ENCODE data around the gene SEMA6B.

Gene SEMA6B

GRCh38 chr19:4525563-4526002 lies 33.9 kb downstream of the SEMA6B start:
- H2AK5ac ChIP-seq (ENCODE audit: low read length, severe bottlenecking): no peak overlapping the region
- no peak overlapping the region for H2BK5ac ChIP-seq (ENCODE audit: low read depth, low read length, poor library complexity, severe bottlenecking)
- no peak overlapping the region for H4K8ac ChIP-seq (ENCODE audit: low read length)
- H3K79me1 ChIP-seq (replicated peaks; ENCODE audit: low read length, poor library complexity, severe bottlenecking): no peaks in the 10 kb centered on the region
- no peak overlapping the region for H2BK15ac ChIP-seq (ENCODE audit: low read depth, poor library complexity, severe bottlenecking)
- H3K9ac ChIP-seq (ENCODE audit: low read length): no peak overlapping the region
- H3K18ac ChIP-seq (ENCODE audit: low read depth in 1 of 2, low read length in 2 of 2): no peak overlapping the region
- 86% methylated on average over 19 of the region's 23 CpGs for WGBS
- no peak for DNase-seq
- H2BK120ac ChIP-seq (ENCODE audit: low read depth, low read length): no peak overlapping the region
- no peak overlapping the region for H2AFZ ChIP-seq (ENCODE audit: low read depth, low read length)
- H3K4ac ChIP-seq (ENCODE audit: low read depth in 1 of 2, low read length in 2 of 2): no peak overlapping the region
- H3K27ac ChIP-seq (ENCODE audit: low read length, poor library complexity, severe bottlenecking): no peak overlapping the region
- peaks cover 14 to 17% of the 10 kb centered on the region in 2 experiments for H3K27me3 ChIP-seq (ENCODE audit: control insufficient read depth in 1 of 2, insufficient read depth in 1 of 2, low read length in 2 of 2)
- H3K23ac ChIP-seq (ENCODE audit: low read length in 2 of 2): no peak overlapping the region
- H4K91ac ChIP-seq (ENCODE audit: low read length): no peak overlapping the region
- no peak overlapping the region for H3K4me3 ChIP-seq (ENCODE audit: insufficient read depth in 1 of 2, low read depth in 1 of 2, low read length in 2 of 2)
- no peak overlapping the region for H3K14ac ChIP-seq (ENCODE audit: low read length in 2 of 2)
- H3K36me3 ChIP-seq (ENCODE audit: control insufficient read depth in 1 of 2, insufficient read depth in 2 of 2, low read depth in 1 of 2, low read length in 2 of 2): no peaks in the 10 kb centered on the region
- no peak overlapping the region for H3K4me2 ChIP-seq (ENCODE audit: low read length, poor library complexity, severe bottlenecking)
- H2BK12ac ChIP-seq (ENCODE audit: low read length in 2 of 2): no peak overlapping the region
- H3K4me1 ChIP-seq (ENCODE audit: control insufficient read depth, insufficient read depth, low read depth, low read length): peaks cover 10% of the 10 kb centered on the region
- H3K9me3 ChIP-seq (ENCODE audit: control insufficient read depth, low read length): no peaks in the 10 kb centered on the region

DNA sequence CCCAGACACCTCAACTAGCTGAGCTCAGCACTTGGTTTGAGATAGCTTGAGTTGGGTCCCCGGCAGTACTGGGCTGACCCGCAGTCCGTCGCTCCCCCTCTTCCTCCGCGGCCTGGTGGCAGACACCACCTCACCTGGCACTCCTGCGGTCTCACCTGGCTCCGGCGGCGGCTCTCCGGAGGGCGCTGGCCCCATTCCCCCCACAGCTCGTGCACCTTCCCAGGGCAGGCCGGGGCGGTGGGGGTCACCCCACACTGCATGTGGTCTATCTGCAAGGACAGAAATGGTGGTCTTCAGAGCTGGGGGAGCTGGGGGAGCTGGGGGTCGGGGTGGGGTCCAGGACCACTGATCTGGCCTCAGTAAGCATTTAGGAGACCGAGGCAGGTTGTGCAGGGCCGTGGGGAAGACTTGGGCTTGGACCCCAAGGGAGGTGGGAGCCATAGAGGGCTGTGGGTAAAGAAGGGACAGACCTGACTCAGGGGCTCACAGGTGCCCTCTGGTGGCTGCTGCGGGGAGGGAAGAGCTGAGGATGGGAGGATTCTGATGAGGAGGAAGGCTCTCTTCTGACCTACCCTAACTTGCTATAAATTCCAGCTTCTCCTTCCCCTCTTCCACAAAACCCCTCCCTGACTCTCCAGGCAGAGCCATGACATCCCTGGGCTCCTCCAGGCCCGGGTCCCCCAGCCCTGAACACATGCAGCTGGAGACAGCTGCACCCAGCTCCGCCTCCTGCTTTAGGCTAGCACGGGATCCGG lies 34.5 kb downstream of the SEMA6B start:
- no peak overlapping the region for H3K9ac ChIP-seq (ENCODE audit: low read length)
- H2BK12ac ChIP-seq (ENCODE audit: low read length in 2 of 2): no peak overlapping the region
- H3K27ac ChIP-seq (ENCODE audit: low read length, poor library complexity, severe bottlenecking): no peak overlapping the region
- H3K27me3 ChIP-seq (ENCODE audit: control insufficient read depth in 1 of 2, insufficient read depth in 1 of 2, low read length in 2 of 2): peaks cover 11 to 12% of the 10 kb centered on the region in 2 experiments
- no peak overlapping the region for H4K91ac ChIP-seq (ENCODE audit: low read length)
- H3K4me2 ChIP-seq (ENCODE audit: low read length, poor library complexity, severe bottlenecking): no peak overlapping the region
- no peak overlapping the region for H2BK5ac ChIP-seq (ENCODE audit: low read depth, low read length, poor library complexity, severe bottlenecking)
- H4K8ac ChIP-seq (ENCODE audit: low read length): no peak overlapping the region
- H2BK120ac ChIP-seq (ENCODE audit: low read depth, low read length): no peak overlapping the region
- H3K4ac ChIP-seq (ENCODE audit: low read depth in 1 of 2, low read length in 2 of 2): no peak overlapping the region
- no peak overlapping the region for H2AFZ ChIP-seq (ENCODE audit: low read depth, low read length)
- H3K18ac ChIP-seq (ENCODE audit: low read depth in 1 of 2, low read length in 2 of 2): no peak overlapping the region
- H3K14ac ChIP-seq (ENCODE audit: low read length in 2 of 2): no peak overlapping the region
- no peaks in the 10 kb centered on the region for H3K79me1 ChIP-seq (replicated peaks; ENCODE audit: low read length, poor library complexity, severe bottlenecking)
- no peak overlapping the region for H2BK15ac ChIP-seq (ENCODE audit: low read depth, poor library complexity, severe bottlenecking)
- no peak overlapping the region for H3K4me3 ChIP-seq (ENCODE audit: insufficient read depth in 1 of 2, low read depth in 1 of 2, low read length in 2 of 2)
- peaks cover 10% of the 10 kb centered on the region for H3K4me1 ChIP-seq (ENCODE audit: control insufficient read depth, insufficient read depth, low read depth, low read length)
- H3K36me3 ChIP-seq (ENCODE audit: control insufficient read depth in 1 of 2, insufficient read depth in 2 of 2, low read depth in 1 of 2, low read length in 2 of 2): no peaks in the 10 kb centered on the region
- no peak overlapping the region for H2AK5ac ChIP-seq (ENCODE audit: low read length, severe bottlenecking)
- 78% methylated on average over 22 of the region's 23 CpGs for WGBS
- H3K9me3 ChIP-seq (ENCODE audit: control insufficient read depth, low read length): no peaks in the 10 kb centered on the region
- DNase-seq: peak; percentile 45
- no peak overlapping the region for H3K23ac ChIP-seq (ENCODE audit: low read length in 2 of 2)

DNA sequence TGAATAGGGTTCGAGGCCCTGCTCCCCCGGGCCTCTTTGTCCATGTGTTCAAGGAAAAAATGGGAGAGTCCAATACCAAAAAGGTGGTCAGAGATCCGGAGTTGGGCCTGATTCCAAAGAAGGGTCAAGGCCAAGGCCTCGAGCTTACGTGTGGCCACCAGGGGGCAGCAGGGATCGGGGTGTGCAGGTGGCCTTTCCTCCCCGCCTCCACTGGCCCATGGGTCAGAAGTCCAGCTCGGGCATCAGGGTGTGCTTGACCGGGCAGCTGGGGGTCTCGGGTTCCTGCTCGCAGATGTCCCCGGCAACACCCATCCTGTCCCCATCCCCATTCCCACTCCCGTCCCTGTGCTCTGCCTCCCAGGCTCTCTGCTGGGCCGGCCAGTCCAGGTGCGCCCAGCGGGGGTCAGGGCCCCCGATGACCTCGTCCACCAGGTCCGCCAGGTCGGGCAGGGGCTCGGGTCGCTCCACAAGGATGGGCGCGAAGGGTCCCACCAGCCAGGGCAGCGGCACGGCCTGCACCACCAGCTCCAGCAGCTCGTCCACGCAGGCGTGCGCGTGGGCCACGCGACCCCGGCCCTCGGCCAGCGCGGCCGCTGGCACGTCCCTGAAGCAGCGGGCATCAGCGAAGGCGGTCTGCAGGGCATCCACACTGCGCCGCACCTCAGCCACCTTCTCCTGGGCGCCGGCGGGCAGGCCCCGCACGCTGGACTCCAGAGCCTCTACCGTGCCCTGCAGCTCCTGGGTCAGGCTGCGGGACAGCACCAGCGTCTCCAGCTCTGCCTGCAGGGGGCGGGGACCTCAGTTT lies 36.0 kb downstream of the SEMA6B start:
- WGBS: 71% methylated on average over 53 of the region's 53 CpGs
- Histone ChIP-seq H3K27ac (ENCODE audit: low read length, poor library complexity, severe bottlenecking) (no peak overlapping the region), H3K9ac (ENCODE audit: low read length) (no peak overlapping the region), H2AK5ac (ENCODE audit: low read length, severe bottlenecking) (no peak overlapping the region), H3K4ac (ENCODE audit: low read depth in 1 of 2, low read length in 2 of 2) (no peak overlapping the region), H2BK15ac (ENCODE audit: low read depth, poor library complexity, severe bottlenecking) (peak overlapping the region; percentile 19), H2BK12ac (ENCODE audit: low read length in 2 of 2) (no peak overlapping the region), H3K4me2 (ENCODE audit: low read length, poor library complexity, severe bottlenecking) (no peak overlapping the region), H3K9me3 (ENCODE audit: control insufficient read depth, low read length) (no peaks in the 10 kb centered on the region), H3K27me3 (ENCODE audit: control insufficient read depth in 1 of 2, insufficient read depth in 1 of 2, low read length in 2 of 2) (peaks cover 0 to 6% of the 10 kb centered on the region in 2 experiments), H2AFZ (ENCODE audit: low read depth, low read length) (no peak overlapping the region), H3K18ac (ENCODE audit: low read depth in 1 of 2, low read length in 2 of 2) (no peak overlapping the region), H3K4me1 (ENCODE audit: control insufficient read depth, insufficient read depth, low read depth, low read length) (peaks cover 14% of the 10 kb centered on the region), H3K79me1 (replicated peaks; ENCODE audit: low read length, poor library complexity, severe bottlenecking) (no peaks in the 10 kb centered on the region), H3K23ac (ENCODE audit: low read length in 2 of 2) (no peak overlapping the region), H4K8ac (ENCODE audit: low read length) (no peak overlapping the region), H3K36me3 (ENCODE audit: control insufficient read depth in 1 of 2, insufficient read depth in 2 of 2, low read depth in 1 of 2, low read length in 2 of 2) (no peaks in the 10 kb centered on the region), H3K14ac (ENCODE audit: low read length in 2 of 2) (no peak overlapping the region), H2BK5ac (ENCODE audit: low read depth, low read length, poor library complexity, severe bottlenecking) (no peak overlapping the region), H3K4me3 (ENCODE audit: insufficient read depth in 1 of 2, low read depth in 1 of 2, low read length in 2 of 2) (no peak overlapping the region), H4K91ac (ENCODE audit: low read length) (peak overlapping the region; percentile 40), H2BK120ac (ENCODE audit: low read depth, low read length) (no peak overlapping the region)
- peak; percentile 29 for DNase-seq

- H3K79me1 ChIP-seq (replicated peaks; ENCODE audit: low read length, poor library complexity, severe bottlenecking): no peaks in the 10 kb centered on the region
- no peak overlapping the region for H3K23ac ChIP-seq (ENCODE audit: low read length in 2 of 2)
- H3K9me3 ChIP-seq (ENCODE audit: control insufficient read depth, low read length): no peaks in the 10 kb centered on the region
- no peak overlapping the region for H3K4me3 ChIP-seq (ENCODE audit: insufficient read depth in 1 of 2, low read depth in 1 of 2, low read length in 2 of 2)
- no peak overlapping the region for H4K91ac ChIP-seq (ENCODE audit: low read length)
- H3K9ac ChIP-seq (ENCODE audit: low read length): no peak overlapping the region
- no peak for DNase-seq
- H2BK120ac ChIP-seq (ENCODE audit: low read depth, low read length): no peak overlapping the region
- H3K27me3 ChIP-seq (ENCODE audit: control insufficient read depth in 1 of 2, insufficient read depth in 1 of 2, low read length in 2 of 2): peaks cover 0 to 13% of the 10 kb centered on the region in 2 experiments
- peaks cover 18% of the 10 kb centered on the region for H3K4me1 ChIP-seq (ENCODE audit: control insufficient read depth, insufficient read depth, low read depth, low read length)
- no peak overlapping the region for H4K8ac ChIP-seq (ENCODE audit: low read length)
- no peak overlapping the region for H2BK5ac ChIP-seq (ENCODE audit: low read depth, low read length, poor library complexity, severe bottlenecking)
- H2AFZ ChIP-seq (ENCODE audit: low read depth, low read length): no peak overlapping the region
- no peak overlapping the region for H2BK15ac ChIP-seq (ENCODE audit: low read depth, poor library complexity, severe bottlenecking)
- H3K36me3 ChIP-seq (ENCODE audit: control insufficient read depth in 1 of 2, insufficient read depth in 2 of 2, low read depth in 1 of 2, low read length in 2 of 2): no peaks in the 10 kb centered on the region
- no peak overlapping the region for H2BK12ac ChIP-seq (ENCODE audit: low read length in 2 of 2)
- no peak overlapping the region for H2AK5ac ChIP-seq (ENCODE audit: low read length, severe bottlenecking)
- no peak overlapping the region for H3K18ac ChIP-seq (ENCODE audit: low read depth in 1 of 2, low read length in 2 of 2)
- no peak overlapping the region for H3K14ac ChIP-seq (ENCODE audit: low read length in 2 of 2)
- H3K4me2 ChIP-seq (ENCODE audit: low read length, poor library complexity, severe bottlenecking): no peak overlapping the region
- H3K27ac ChIP-seq (ENCODE audit: low read length, poor library complexity, severe bottlenecking): no peak overlapping the region
- WGBS: 87% methylated on average over 15 of the region's 15 CpGs
- no peak overlapping the region for H3K4ac ChIP-seq (ENCODE audit: low read depth in 1 of 2, low read length in 2 of 2)
These were observed 37.0 kb downstream of the SEMA6B start for GRCh38 chr19:4522291-4523002.
